T-helper 22 cell (primary cell): ENCODE data around the gene MATK.

Experiments used
- DNase-seq: peaks from one replicate; pipeline ENCODE4 v3.0.0-alpha.2; 2020; ENCODE audit warnings: low read depth

Gene MATK

GRCh38 chr19:3746371-3747056 is 39.7 kb downstream of the MATK start:
- no peak for DNase-seq

GRCh38 chr19:3745363-3746045 is 40.7 kb downstream of the MATK start:
- no peak for DNase-seq

GRCh38 chr19:3743486-3743885 is 42.7 kb downstream of the MATK start:
- no peak for DNase-seq

- DNase-seq = no peak
Observed at GRCh38 chr19:3740431-3740830, 45.8 kb downstream of the MATK start.

GRCh38 chr19:3738477-3739220 is 47.5 kb downstream of the MATK start:
- DNase-seq = no peak

- no peak for DNase-seq
Observed at GRCh38 chr19:3737487-3738205, 48.5 kb downstream of the MATK start.

GRCh38 chr19:3736106-3736724 is 50.0 kb downstream of the MATK start:
- DNase-seq = no peak

GRCh38 chr19:3734310-3734600 is 51.9 kb downstream of the MATK start:
- no peak for DNase-seq

GRCh38 chr19:3733549-3734309 is 52.5 kb downstream of the MATK start:
- DNase-seq = no peak

GRCh38 chr19:3732108-3732507 is 54.1 kb downstream of the MATK start:
- no peak for DNase-seq

GRCh38 chr19:3730457-3730958 is 55.7 kb downstream of the MATK start:
- no peak for DNase-seq
